ENCODE measurements around the gene EFR3B. TPM values are rescaled to one million over a fixed set of nuclear protein-coding genes. Genes with fewer than 3 reads are reported as not detected.

The EFR3B gene
- total and polyA plus RNA-seq, 2 of the 13 experiments (the other 11 are each of a cell fraction or from before 2014, with no cell fraction given) = 0.42 TPM

- BruUV-seq (replicated peaks) = no TSS peak
- FAIRE-seq = no peak
- H3K27me3 ChIP-seq (ENCODE audit: control insufficient read depth in 1 of 2, insufficient read depth in 2 of 2, low read length in 2 of 2) = peaks cover 0 to 23% of the 10 kb centered on the region in 2 experiments; a peak in 2 of 5 replicates
- 5% methylated on average over 4 of the region's 8 CpGs for WGBS (ENCODE audit: low lambda C conversion rate)
- TF ChIP-seq SRSF1 (optimal IDR thresholded peaks at IDR 0.05; ENCODE audit: low read depth, low read length) = no peak
- TF ChIP-seq MLX (CRISPR knock-in tag; IDR thresholded peaks at IDR 0.05) = no peak
- TF ChIP-seq ESRRA (CRISPR knock-in tag; IDR thresholded peaks at IDR 0.05; ENCODE audit: low read depth) = no peak
- TF ChIP-seq ATM (IDR thresholded peaks at IDR 0.05; ENCODE audit: borderline replicate concordance) = no peak
- TF ChIP-seq FOXC1 (CRISPR knock-in tag; IDR thresholded peaks at IDR 0.05; ENCODE audit: borderline replicate concordance) = no peak
- no peak for TF ChIP-seq HMG20A (CRISPR knock-in tag; IDR thresholded peaks at IDR 0.05; ENCODE audit: borderline replicate concordance)
- TF ChIP-seq ZBTB38 (CRISPR knock-in tag; IDR thresholded peaks at IDR 0.05) = no peak
- TF ChIP-seq ZNF17 (CRISPR knock-in tag; IDR thresholded peaks at IDR 0.05) = no peak
- no peak for TF ChIP-seq NKX3-1 (CRISPR knock-in tag; IDR thresholded peaks at IDR 0.05)
- no peak for TF ChIP-seq ZNF510 (CRISPR knock-in tag; IDR thresholded peaks at IDR 0.05; ENCODE audit: low read depth)
- TF ChIP-seq ZNF143 (CRISPR knock-in tag; IDR thresholded peaks at IDR 0.05) = no peak
- no peak for TF ChIP-seq TEAD3 (CRISPR knock-in tag; optimal IDR thresholded peaks at IDR 0.05; ENCODE audit: borderline replicate concordance)
- TF ChIP-seq FOXA3 (CRISPR knock-in tag; IDR thresholded peaks at IDR 0.05) = no peak
- TF ChIP-seq FOSL1 (CRISPR knock-in tag; IDR thresholded peaks at IDR 0.05; ENCODE audit: borderline replicate concordance) = no peak
- TF ChIP-seq LBX2 (CRISPR knock-in tag; IDR thresholded peaks at IDR 0.05; ENCODE audit: borderline replicate concordance) = no peak
- no peak for TF ChIP-seq ZNF792 (CRISPR knock-in tag; IDR thresholded peaks at IDR 0.05)
- no peak for TF ChIP-seq FOXO1 (CRISPR knock-in tag; IDR thresholded peaks at IDR 0.05)
- TF ChIP-seq PLSCR1 (CRISPR knock-in tag; IDR thresholded peaks at IDR 0.05; ENCODE audit: borderline replicate concordance) = no peak
- no peak for DNase-seq (ENCODE audit: low spot score)
- ChIA-PET POLR2A (no interaction called here), CTCF (ENCODE audit: low intra/inter-chr PET ratio, low total read pairs) (no interaction called here)
- peak; percentile 42 for ATAC-seq
- H3K36me3 ChIP-seq (replicated peaks in 1 of 2; ENCODE audit: control insufficient read depth in 1 of 2, insufficient read depth in 2 of 2, low read length in 2 of 2) = no peaks in the 10 kb centered on the region
- H3K9me3 ChIP-seq (ENCODE audit: low read length) = no peaks in the 10 kb centered on the region
- H3K27ac ChIP-seq (ENCODE audit: extremely low read length, insufficient read depth, low read length) = no peak overlapping the region
- no peak overlapping the region for H3K4me2 ChIP-seq (ENCODE audit: low read depth, low read length)
- no peak overlapping the region for H2AFZ ChIP-seq (ENCODE audit: low read length)
- in situ Hi-C loops (cut with HindIII; ENCODE audit: extremely low pct_ligation_motif_present, low pct_unique_long_range_greater_than_20kb) (loop anchor here (25.0 kb wide), 1 partner anchor 729 kb away; no protein-coding TSS in a partner anchor), intact Hi-C loops (cut with micrococcal nuclease; ENCODE audit: unreplicated experiment) (no loop called here)
- 0 out of 2 replicates have a peak, but pooled peaks cover 5% of the 10 kb centered on the region for H3K4me1 ChIP-seq (ENCODE audit: insufficient read depth, low read length)
- H4K20me1 ChIP-seq (ENCODE audit: insufficient read depth, low read length) = no peaks in the 10 kb centered on the region
- H3K9ac ChIP-seq (ENCODE audit: insufficient read depth, low read depth, low read length) = no peak overlapping the region
- H3K4me3 ChIP-seq (replicated peaks in 1 of 3; ENCODE audit: insufficient read depth in 1 of 3, low read depth in 2 of 3, low read length in 3 of 3) = no peak overlapping the region
- no peaks in the 10 kb centered on the region for H3K79me2 ChIP-seq (ENCODE audit: insufficient read depth, low read length)
These were observed 99.2 kb downstream of the EFR3B start for GRCh38 chr2:25141120-25141519.
